Measurements from ENCODE around the gene ACADM. TPM values are rescaled to one million over a fixed set of nuclear protein-coding genes. Genes with fewer than 3 reads are reported as not detected.

The ACADM gene
- total RNA-seq, 1 experiment from 2014 or later = 48.7 TPM

DNA sequence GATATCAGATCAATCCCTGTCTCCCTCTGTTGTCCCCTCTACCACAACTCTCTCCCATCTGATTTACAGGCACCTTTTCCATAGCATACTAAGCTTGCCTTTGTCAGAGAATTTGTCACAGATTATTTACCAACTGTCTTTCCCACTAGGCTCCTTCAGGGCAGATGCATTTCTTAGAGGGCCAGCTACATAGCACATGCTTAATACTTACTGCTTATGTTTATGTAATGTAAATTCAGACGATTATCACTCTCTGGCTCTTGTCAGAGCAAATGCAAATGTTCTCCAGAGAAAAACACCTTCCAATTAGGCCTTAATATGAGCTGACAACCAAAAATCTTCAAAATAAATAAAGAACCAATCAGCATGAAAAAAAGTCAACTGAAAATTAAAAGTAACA, 46.3 kb downstream of the ACADM start:
- Histone ChIP-seq H3K79me2 (ENCODE audit: insufficient read depth, low read length) (no peaks in the 10 kb centered on the region), H4K20me1 (ENCODE audit: insufficient read depth) (no peaks in the 10 kb centered on the region), H3K27me3 (ENCODE audit: insufficient read depth, low read length) (no peaks in the 10 kb centered on the region), H3K4me1 (ENCODE audit: control insufficient read depth in 1 of 2, insufficient read depth in 2 of 2, low read length in 2 of 2) (peaks cover 11 to 29% of the 10 kb centered on the region in 2 experiments), H3K9ac (ENCODE audit: low read length) (no peak overlapping the region), H3K4me2 (ENCODE audit: low read length) (no peak overlapping the region), H3K27ac (ENCODE audit: low read depth, low read length) (no peak overlapping the region), H3K9me2 (ENCODE audit: insufficient read depth) (no peaks in the 10 kb centered on the region), H3K9me3 (ENCODE audit: control insufficient read depth in 1 of 2, insufficient read depth in 1 of 2, low read depth in 1 of 2, low read length in 2 of 2) (no peaks in the 10 kb centered on the region), H3K4me3 (replicated peaks in 1 of 2; ENCODE audit: low read depth in 1 of 2, low read length in 2 of 2) (no peak overlapping the region), H2AFZ (ENCODE audit: low read depth, low read length, poor library complexity, severe bottlenecking) (no peak overlapping the region), H3K36me3 (ENCODE audit: control insufficient read depth in 1 of 2, insufficient read depth in 2 of 2, low read length in 2 of 2) (no peaks in the 10 kb centered on the region)
- TF ChIP-seq RAD21 (IDR thresholded peaks at IDR 0.05; ENCODE audit: low read depth) (no peak), EGR1 (IDR thresholded peaks at IDR 0.05; ENCODE audit: low read depth) (no peak), ELF1 (IDR thresholded peaks at IDR 0.05; ENCODE audit: borderline replicate concordance, low read depth) (no peak), ZFX (IDR thresholded peaks at IDR 0.05) (no peak), POLR2A (IDR thresholded peaks at IDR 0.05; ENCODE audit: borderline replicate concordance, extremely low read depth, insufficient read depth, insufficient read length) (no peak), CEBPB (IDR thresholded peaks at IDR 0.05; ENCODE audit: low read depth) (no peak), SIN3A (IDR thresholded peaks at IDR 0.05; ENCODE audit: low read depth) (no peak)
- TF ChIP-seq, protein P1, sequence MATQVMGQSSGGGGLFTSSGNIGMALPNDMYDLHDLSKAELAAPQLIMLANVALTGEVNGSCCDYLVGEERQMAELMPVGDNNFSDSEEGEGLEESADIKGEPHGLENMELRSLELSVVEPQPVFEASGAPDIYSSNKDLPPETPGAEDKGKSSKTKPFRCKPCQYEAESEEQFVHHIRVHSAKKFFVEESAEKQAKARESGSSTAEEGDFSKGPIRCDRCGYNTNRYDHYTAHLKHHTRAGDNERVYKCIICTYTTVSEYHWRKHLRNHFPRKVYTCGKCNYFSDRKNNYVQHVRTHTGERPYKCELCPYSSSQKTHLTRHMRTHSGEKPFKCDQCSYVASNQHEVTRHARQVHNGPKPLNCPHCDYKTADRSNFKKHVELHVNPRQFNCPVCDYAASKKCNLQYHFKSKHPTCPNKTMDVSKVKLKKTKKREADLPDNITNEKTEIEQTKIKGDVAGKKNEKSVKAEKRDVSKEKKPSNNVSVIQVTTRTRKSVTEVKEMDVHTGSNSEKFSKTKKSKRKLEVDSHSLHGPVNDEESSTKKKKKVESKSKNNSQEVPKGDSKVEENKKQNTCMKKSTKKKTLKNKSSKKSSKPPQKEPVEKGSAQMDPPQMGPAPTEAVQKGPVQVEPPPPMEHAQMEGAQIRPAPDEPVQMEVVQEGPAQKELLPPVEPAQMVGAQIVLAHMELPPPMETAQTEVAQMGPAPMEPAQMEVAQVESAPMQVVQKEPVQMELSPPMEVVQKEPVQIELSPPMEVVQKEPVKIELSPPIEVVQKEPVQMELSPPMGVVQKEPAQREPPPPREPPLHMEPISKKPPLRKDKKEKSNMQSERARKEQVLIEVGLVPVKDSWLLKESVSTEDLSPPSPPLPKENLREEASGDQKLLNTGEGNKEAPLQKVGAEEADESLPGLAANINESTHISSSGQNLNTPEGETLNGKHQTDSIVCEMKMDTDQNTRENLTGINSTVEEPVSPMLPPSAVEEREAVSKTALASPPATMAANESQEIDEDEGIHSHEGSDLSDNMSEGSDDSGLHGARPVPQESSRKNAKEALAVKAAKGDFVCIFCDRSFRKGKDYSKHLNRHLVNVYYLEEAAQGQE (IDR thresholded peaks at IDR 0.05; ENCODE audit: low read depth) = no peak
- TF ChIP-seq, protein P2, sequence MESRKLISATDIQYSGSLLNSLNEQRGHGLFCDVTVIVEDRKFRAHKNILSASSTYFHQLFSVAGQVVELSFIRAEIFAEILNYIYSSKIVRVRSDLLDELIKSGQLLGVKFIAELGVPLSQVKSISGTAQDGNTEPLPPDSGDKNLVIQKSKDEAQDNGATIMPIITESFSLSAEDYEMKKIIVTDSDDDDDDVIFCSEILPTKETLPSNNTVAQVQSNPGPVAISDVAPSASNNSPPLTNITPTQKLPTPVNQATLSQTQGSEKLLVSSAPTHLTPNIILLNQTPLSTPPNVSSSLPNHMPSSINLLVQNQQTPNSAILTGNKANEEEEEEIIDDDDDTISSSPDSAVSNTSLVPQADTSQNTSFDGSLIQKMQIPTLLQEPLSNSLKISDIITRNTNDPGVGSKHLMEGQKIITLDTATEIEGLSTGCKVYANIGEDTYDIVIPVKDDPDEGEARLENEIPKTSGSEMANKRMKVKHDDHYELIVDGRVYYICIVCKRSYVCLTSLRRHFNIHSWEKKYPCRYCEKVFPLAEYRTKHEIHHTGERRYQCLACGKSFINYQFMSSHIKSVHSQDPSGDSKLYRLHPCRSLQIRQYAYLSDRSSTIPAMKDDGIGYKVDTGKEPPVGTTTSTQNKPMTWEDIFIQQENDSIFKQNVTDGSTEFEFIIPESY (IDR thresholded peaks at IDR 0.05; ENCODE audit: extremely low read depth, insufficient replicate concordance, low read length) = no peak
- POLR2A ChIA-PET = no interaction called here
- RAD21 ChIA-PET (ENCODE audit: low non-redundant PET in 1 of 2, low total read pairs in 2 of 2, uncharacterized antibody in 2 of 2, unreplicated experiment in 2 of 2) = no interaction called here
- CTCF ChIA-PET = no interaction called here
- no peak for DNase-seq (ENCODE audit: low read depth, low spot score)
- BruUV-seq (replicated peaks) = no TSS peak
- ATAC-seq = no peak
- intact Hi-C loops (cut with micrococcal nuclease) = no loop called here

All from HCT116 (cell line).